Measurements from ENCODE around the gene ZBTB21. TPM values are rescaled to one million over a fixed set of nuclear protein-coding genes. Genes with fewer than 3 reads are reported as not detected.

ZBTB21 gene
- total RNA-seq, 4 donors from 2014 or later: 7.0 to 18.4 (median 12.4) TPM

GRCh38 chr21:42039470-42039901 is 29.3 kb upstream of the ZBTB21 start:
- TF ChIP-seq, protein P1, sequence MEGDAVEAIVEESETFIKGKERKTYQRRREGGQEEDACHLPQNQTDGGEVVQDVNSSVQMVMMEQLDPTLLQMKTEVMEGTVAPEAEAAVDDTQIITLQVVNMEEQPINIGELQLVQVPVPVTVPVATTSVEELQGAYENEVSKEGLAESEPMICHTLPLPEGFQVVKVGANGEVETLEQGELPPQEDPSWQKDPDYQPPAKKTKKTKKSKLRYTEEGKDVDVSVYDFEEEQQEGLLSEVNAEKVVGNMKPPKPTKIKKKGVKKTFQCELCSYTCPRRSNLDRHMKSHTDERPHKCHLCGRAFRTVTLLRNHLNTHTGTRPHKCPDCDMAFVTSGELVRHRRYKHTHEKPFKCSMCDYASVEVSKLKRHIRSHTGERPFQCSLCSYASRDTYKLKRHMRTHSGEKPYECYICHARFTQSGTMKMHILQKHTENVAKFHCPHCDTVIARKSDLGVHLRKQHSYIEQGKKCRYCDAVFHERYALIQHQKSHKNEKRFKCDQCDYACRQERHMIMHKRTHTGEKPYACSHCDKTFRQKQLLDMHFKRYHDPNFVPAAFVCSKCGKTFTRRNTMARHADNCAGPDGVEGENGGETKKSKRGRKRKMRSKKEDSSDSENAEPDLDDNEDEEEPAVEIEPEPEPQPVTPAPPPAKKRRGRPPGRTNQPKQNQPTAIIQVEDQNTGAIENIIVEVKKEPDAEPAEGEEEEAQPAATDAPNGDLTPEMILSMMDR (IDR thresholded peaks at IDR 0.05; ENCODE audit: low read depth): no peak

DNA sequence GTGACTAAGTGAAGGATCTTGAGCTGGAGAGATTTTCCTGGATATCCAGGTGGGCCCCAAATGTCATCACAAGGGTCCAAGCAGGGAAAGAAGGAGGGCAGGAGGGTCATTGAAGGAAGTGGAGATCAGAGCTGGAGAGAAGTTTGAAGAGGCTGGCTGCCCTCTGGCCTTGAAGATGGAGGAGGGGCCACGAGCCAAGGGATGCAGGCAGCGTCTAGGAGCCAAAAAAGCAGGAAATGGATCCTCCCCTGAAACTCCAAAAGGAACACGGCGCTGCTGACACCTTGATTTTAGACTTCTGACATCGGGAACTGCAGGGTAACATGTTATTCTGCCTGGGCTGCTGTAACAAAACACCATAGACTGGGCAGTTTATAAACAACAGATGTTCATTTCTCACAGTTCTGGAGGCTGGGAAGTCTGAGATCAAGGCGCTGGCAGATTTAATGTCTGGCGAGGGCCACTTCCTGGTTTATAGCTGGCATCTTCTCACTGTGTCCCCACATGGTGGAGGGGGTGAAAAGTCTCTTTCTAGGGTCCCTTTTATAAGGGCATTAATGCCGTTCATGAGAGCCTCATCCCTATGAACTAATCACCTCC is 28.8 kb upstream of the ZBTB21 start:
- TF ChIP-seq, protein P1 (IDR thresholded peaks at IDR 0.05; ENCODE audit: low read depth): no peak

- TF ChIP-seq, protein P1 (IDR thresholded peaks at IDR 0.05; ENCODE audit: low read depth): no peak
These were observed 28.2 kb upstream of the ZBTB21 start for GRCh38 chr21:42038393-42038792.

DNA sequence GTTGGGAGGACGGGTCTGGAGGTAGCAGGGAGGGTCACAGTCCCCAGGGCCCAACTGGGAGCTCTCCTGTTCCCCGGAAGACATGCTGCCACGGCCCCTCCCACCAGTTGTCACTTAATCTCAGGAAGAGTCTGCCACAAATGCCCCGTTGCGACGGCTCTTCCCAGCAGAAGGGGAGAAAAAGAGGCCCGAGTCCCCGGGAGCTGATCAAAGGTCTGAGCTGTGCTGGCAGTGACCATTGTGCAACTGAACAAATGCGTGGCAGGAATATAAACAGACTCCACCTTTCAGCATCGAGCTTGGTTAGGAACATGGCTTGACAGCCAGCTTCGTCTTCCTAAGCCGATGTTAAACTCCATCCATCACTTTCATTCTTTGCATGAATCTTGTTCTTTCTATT is 27.8 kb upstream of the ZBTB21 start:
- TF ChIP-seq, protein P1 (IDR thresholded peaks at IDR 0.05; ENCODE audit: low read depth): no peak

GRCh38 chr21:42037516-42037915 is 27.4 kb upstream of the ZBTB21 start:
- TF ChIP-seq, protein P1 (IDR thresholded peaks at IDR 0.05; ENCODE audit: low read depth): no peak

DNA sequence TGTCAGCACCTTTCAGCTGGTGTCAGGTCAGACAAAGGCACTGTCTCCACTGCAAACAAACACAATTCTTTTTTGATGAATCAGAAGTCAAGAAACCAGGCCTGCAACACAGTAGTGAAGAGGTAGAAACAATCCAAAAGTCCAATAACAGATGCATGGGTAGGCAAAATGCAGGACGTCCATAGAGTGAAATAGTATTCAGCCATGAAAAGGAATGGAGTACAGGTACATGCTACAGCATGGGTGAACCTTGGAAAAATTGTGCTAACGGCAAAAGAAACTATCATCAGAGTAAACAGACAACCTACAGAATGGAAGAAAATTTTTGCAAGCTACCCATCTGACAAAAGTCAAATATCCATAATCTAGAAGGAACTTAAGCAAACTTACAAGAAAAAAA is 26.2 kb upstream of the ZBTB21 start:
- TF ChIP-seq, protein P1 (IDR thresholded peaks at IDR 0.05; ENCODE audit: low read depth): no peak

DNA sequence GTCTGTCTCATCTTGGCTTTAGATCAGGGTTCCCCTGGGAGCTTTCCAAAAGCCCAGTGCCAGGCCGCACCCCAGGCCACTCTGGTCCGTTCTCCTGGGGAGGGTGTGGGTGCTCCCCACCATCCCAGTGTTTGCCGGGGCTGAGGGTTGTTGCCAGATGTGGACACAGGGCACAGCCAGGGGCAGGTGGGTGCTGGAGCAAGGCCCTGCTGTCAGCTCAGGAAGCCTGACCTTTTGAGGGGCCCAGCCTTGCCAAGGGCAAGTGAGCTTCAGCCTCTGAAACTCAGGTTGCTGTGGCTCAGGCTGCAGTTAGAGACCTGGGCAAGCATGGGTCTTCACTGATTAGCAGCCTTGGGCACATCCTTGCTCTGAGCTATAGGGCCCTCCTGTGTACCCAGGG is 22.8 kb upstream of the ZBTB21 start:
- TF ChIP-seq, protein P1 (IDR thresholded peaks at IDR 0.05; ENCODE audit: low read depth): no peak

Data from subcutaneous adipose tissue (tissue), 4 donors.